Calu3 (cell line): ENCODE results near the gene DIP2B. TPM values are rescaled to one million over a fixed set of nuclear protein-coding genes. Genes with fewer than 3 reads are reported as not detected.

Experiments used
- BruUV-seq: library from RNA; stranded (reverse); fragments of 400-500 nt; replicated peaks from 2 replicates; lab custom pipeline; 2021; lab: Mats Ljungman, UMichigan
- CTCF ChIA-PET: fragments of 300-600 bp; sonication (Branson Sonifier 250); formaldehyde crosslinking; loops from one replicate; lab custom pipeline; 2022; ENCODE audit warnings: antibody characterized with exemption; lab: Charles Lee
- DNase-seq: peaks from one replicate; pipeline ENCODE4 v3.0.0; 2022
- H3K27ac Mint-ChIP-seq: one replicate; pipeline ENCODE4 v1.8.0; 2022; ENCODE audit warnings: mixed read lengths; ENCODE audit not compliant: unreplicated experiment
- H3K27me3 Mint-ChIP-seq: one replicate; pipeline ENCODE4 v1.8.0; 2022; ENCODE audit warnings: mixed read lengths; ENCODE audit not compliant: unreplicated experiment
- H3K36me3 Mint-ChIP-seq: one replicate; pipeline ENCODE4 v1.8.0; 2022; ENCODE audit warnings: mild to moderate bottlenecking, moderate library complexity, mixed read lengths; ENCODE audit not compliant: insufficient read depth, unreplicated experiment
- H3K4me1 Mint-ChIP-seq: one replicate; pipeline ENCODE4 v1.8.0; 2022; ENCODE audit warnings: mild to moderate bottlenecking, low read depth, mixed read lengths; ENCODE audit not compliant: unreplicated experiment
- H3K4me3 Mint-ChIP-seq: one replicate; pipeline ENCODE4 v1.8.0; 2022; ENCODE audit warnings: mild to moderate bottlenecking, low read depth, moderate library complexity, mixed read lengths; ENCODE audit not compliant: unreplicated experiment
- H3K9me3 Mint-ChIP-seq: one replicate; pipeline ENCODE4 v1.8.0; 2022; ENCODE audit warnings: low read depth, mixed read lengths; ENCODE audit not compliant: unreplicated experiment
- CTCF ChIP-seq: fragments of 200-600 bp; IDR thresholded peaks from one replicate; pipeline ENCODE4 v1.8.0; 2022; ENCODE audit warnings: antibody characterized with exemption; ENCODE audit not compliant: unreplicated experiment
- intact Hi-C: fragments of 100-400 bp; cut with micrococcal nuclease; formaldehyde crosslinking; loops from one replicate; pipeline ENCODE4 v1.10.0; 2022; ENCODE audit not compliant: unreplicated experiment
- total RNA-seq: library from RNA; stranded (reverse); gene quantifications from 2 replicates; pipeline ENCODE4 v1.2.3, GENCODE V29; 2022

Gene DIP2B
- total RNA-seq, 1 experiment from 2014 or later = 22.8 TPM

- intact Hi-C loops = no loop called here
- BruUV-seq = no TSS peak
- Mint-ChIP-seq H3K27ac (peak overlapping the region; percentile 84), H3K9me3 (no peaks in the 10 kb centered on the region), H3K27me3 (no peaks in the 10 kb centered on the region), H3K4me3 (no peak overlapping the region), H3K4me1 (peaks cover 46% of the 10 kb centered on the region), H3K36me3 (peaks cover 5% of the 10 kb centered on the region)
- no peak for TF ChIP-seq CTCF
- DNase-seq = no peak
- CTCF ChIA-PET = no interaction called here
Measured at GRCh38 chr12:50785406-50786001, 280.7 kb downstream of the DIP2B start.

DNA sequence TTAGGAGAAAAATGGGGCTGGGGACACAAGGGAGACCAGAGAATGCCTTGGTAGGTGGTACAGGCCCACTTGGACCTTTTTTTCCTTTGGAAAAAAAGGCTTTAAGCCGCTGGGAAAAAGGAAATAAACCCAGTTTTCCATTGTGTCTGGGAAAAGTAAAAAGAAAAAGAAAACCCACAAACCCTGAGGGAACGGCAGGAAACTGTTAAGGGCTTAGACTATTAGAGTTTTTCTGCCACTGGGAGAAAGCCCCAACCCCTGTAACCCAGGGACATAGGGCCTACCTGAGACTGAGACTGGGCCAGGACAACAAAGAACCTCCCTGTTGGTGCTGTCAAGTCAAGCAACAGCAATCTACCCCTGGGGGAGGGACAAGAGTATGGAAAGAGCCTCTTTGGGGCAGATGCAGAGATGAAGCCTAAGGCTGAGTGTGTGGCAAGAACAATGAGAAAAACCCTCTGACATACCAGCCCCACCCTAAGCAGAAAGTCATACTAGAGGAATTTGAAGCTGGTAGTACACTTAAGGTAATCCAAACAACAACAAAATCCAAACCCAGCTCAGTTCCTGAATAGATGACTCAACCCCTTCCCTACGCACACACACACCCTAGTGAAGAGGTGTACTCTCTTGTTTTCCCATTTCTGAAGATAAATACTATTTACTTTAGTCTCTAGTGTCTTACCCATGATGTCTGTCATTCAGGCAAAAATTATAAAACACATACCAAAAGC lies 281.9 kb downstream of the DIP2B start:
- BruUV-seq = TSS peak; percentile 95
- TF ChIP-seq CTCF = no peak
- peaks cover 57% of the 10 kb centered on the region for H3K4me1 Mint-ChIP-seq
- H3K27me3 Mint-ChIP-seq = no peaks in the 10 kb centered on the region
- H3K4me3 Mint-ChIP-seq = peak overlapping the region; percentile 34
- H3K27ac Mint-ChIP-seq = peak overlapping the region; percentile 84
- no peaks in the 10 kb centered on the region for H3K9me3 Mint-ChIP-seq
- H3K36me3 Mint-ChIP-seq = peaks cover 9% of the 10 kb centered on the region
- CTCF ChIA-PET = interaction anchor here (0.5 to 1.1 kb wide), 7 partner anchors 9 to 476 kb away, joined by 4 to 9 read pairs (median 6); partner anchors contain the start of gene ATF1
- intact Hi-C loops = no loop called here
- peak; percentile 58 for DNase-seq

DNA sequence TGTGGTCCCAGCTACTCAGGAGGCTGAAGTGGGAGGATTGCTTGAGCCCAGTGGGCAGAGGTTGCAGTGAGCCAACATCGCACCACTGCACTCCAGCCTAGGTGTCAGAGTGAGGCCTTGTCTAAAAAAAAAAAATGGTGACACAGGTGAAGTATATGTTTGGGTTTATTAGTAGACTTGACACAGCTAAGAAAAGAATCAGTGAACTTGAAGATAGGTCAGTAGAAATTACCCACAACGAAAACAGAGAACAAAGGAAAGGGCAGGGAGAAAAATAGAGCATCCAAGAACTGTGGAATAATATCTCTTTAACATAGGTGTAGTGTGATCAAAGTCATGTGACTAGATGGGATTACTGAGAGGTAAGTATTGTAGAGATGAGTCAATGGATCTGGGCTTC lies 282.8 kb downstream of the DIP2B start:
- peaks cover 6% of the 10 kb centered on the region for H3K36me3 Mint-ChIP-seq
- no TSS peak for BruUV-seq
- no peaks in the 10 kb centered on the region for H3K9me3 Mint-ChIP-seq
- no peak overlapping the region for H3K4me3 Mint-ChIP-seq
- CTCF ChIA-PET = interaction anchor here (0.8 kb wide), 1 partner anchor 27 kb away, joined by 6 read pairs; no protein-coding TSS in a partner anchor
- DNase-seq = no peak
- intact Hi-C loops = no loop called here
- H3K27ac Mint-ChIP-seq = peak overlapping the region; percentile 84
- no peaks in the 10 kb centered on the region for H3K27me3 Mint-ChIP-seq
- no peak for TF ChIP-seq CTCF
- H3K4me1 Mint-ChIP-seq = peaks cover 57% of the 10 kb centered on the region

DNA sequence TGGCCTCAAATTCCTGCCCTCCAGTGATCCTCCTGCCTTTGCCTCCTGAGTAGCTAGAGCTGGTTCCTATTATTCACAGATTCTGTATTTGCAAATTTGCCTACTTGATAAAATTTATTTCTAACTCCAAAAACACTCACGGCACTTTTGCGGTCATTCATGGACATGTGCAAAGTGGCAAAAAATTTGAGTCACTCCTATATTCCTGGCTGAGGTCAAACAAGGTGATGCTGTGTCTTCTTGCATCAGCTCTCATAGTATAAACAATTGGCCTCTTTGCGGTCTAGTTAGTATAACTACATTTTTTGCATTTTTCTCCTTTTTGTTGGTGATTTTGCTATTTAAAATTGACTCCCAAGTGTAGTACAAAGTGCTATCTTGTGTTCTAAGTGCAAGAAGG lies 283.8 kb downstream of the DIP2B start:
- peaks cover 57% of the 10 kb centered on the region for H3K4me1 Mint-ChIP-seq
- no peak overlapping the region for H3K27ac Mint-ChIP-seq
- CTCF ChIA-PET = no interaction called here
- H3K4me3 Mint-ChIP-seq = no peak overlapping the region
- no peak for DNase-seq
- intact Hi-C loops = no loop called here
- H3K27me3 Mint-ChIP-seq = no peaks in the 10 kb centered on the region
- BruUV-seq = no TSS peak
- peaks cover 6% of the 10 kb centered on the region for H3K36me3 Mint-ChIP-seq
- no peak for TF ChIP-seq CTCF
- no peaks in the 10 kb centered on the region for H3K9me3 Mint-ChIP-seq
